SKM-1 (cell line): ENCODE data around the gene DENND1A.

Source experiments
- DNase-seq: peaks from one replicate; lab custom pipeline; 2025; ENCODE audit not compliant: unreplicated experiment; lab: John Stamatoyannopoulos, UW

DENND1A gene

DNA sequence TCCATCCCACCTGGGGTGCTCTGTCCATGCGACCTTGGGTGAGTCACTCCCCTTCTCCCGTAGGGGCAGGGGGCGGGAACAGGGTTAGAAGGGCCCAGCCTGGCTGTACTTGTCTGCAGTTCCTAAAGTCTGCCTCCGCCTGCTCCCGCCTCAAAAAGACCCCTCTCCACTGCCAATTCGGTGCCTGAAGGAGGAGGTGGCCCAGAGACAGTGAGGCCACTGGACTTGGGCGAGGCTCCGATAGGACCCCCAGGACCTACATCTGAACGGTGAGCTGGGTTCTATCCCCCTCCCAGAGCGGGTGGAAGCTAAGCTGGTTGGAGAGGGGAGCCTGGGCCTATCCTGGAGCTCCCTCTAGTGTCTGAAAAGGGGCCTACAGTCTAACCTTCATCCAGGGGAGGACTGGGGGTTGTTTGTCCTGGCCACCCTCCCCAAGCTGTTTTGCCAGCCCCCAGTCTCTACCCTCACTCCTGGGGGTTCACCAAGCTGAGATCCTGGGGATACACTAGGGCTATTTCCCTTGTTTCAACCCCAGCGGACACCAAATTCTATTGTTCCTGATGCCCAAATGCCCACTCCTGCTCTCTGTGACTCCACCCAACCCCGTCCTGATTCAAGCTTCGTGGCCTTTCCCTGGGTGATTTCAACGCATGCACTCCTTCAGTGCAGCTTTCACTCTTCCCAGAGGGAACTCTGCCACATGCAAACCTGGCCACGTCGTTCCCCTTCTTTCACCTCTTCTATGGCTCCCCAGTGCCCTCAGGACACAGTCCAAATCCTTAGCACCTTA lies 580.0 kb downstream of the DENND1A start:
- DNase-seq, result peak; percentile 38

DNA sequence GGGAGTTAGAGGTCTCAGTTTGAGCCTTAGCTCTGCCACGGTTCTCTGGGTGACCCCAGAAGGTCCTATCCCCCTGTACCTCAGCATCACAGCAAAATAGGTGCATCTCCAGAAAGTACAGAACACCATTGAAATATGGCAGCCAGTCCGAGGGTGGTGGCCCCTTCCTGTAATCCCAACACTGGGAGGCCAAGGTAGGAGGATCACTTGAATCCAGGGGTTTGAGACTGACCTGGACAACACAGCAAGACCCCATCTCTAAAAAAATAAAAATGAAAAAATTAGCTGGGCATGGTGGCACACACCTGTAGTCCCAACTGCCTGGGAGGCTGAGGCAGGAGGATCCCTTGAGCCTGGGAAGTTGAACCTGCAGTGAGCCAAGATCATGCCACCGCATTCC lies 580.9 kb downstream of the DENND1A start:
- no peak for DNase-seq

DNA sequence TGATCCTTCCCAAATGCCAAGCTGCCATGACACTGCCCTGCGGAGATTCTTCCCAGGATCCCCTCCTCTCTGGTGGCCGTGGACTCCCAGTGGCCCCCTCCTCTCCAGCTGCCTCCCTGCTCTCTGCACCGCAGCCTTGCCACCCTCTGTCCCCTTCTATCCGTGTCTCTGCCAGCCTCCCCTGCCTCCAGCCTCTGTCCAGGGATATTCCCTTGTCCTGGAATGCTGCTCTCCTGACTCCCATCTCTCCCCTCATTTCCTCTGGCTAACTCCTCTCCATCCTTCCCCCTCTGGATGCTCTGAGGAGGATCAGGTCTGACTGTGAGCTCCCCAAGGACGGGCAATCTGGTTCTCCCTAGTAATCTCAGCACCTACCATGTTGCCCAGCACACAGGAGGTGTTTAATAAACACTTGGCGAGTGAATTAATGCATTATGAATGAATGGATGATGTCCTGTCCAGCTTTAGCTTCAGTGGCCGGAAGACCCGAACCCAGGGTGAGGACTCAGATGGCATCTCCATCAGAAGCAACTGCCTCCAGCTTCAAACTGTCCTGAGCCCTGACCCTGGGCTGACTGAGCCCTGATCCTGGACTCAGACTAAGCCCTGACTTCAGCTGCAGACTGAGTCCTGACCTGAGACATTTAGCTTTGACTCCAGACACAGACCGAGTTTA lies 581.5 kb downstream of the DENND1A start:
- DNase-seq, result no peak

DNA sequence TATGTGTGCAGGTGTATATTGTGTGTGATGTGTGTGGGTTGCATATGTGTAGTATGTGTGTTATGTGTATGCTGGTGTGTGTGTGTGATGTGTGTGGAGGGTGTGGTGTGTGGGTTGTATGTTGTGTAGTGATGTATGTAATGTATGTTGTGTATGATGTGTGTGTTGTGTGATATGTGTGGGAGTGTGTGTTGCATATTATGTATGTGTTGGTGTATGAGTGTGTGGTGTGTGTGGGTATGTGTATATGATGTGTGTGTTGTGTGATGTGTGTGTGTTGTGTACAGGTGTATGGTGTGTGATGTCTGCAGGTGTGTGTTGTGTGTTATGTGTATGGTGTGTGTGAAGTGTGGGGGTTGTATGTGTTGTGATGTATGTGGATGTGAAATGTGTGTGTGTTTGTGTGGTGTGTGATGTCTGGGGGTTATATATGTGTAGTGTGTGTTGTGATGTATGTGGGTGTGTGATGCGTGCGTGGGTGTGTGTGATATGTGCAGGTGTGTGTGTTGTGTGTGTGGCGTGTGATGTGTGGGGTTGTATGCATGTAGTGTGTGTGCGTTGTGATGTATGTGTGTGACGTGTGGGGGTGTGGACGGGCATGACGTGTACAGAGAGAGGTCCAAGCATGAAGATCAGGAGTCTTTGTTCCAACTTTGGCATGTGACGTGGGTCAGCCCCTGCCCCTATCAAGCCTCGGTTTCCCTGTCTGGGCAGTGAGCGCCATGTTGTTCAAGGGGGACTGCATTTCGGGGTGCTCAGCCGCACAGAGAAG lies 582.5 kb downstream of the DENND1A start:
- no peak for DNase-seq

DNA sequence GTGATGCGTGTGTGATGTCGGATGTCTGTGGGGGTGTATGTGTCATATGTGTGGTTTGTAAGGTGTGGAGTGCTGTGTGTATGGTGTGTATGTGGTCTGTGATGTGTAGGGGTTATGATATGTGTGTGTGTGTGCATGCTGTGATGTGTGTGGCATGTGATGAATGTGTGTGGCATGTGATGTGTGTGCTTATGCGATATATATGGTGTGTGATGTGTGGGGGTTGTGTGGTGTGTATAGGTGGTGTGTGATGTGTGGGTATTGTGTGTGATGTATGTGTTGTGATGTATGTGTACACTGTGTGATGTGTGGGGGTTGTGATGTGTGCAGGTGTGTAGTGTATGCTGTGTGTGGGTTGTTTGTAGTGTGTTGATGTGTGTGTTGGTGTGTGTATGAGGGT lies 583.1 kb downstream of the DENND1A start:
- DNase-seq, result no peak

DNA sequence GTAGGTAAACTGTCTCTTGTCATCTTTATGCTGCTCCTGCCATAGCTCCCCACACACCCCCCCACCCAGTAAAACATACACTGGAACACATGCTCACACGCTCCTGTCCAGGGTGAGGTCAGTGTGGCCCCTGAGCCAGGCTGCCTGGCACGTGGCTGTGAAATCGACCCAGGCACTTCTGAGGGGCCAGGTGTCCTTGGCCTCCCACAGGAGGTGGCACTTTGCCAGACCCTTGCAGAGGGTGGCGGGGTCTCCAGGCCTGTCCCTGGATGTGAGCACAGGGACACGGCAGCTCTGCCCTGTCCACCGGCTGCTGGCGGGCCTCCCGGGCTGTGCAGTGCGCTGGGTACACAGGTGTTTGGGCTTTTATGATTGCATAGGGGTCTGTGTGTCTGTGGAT lies 583.9 kb downstream of the DENND1A start:
- no peak for DNase-seq

DNA sequence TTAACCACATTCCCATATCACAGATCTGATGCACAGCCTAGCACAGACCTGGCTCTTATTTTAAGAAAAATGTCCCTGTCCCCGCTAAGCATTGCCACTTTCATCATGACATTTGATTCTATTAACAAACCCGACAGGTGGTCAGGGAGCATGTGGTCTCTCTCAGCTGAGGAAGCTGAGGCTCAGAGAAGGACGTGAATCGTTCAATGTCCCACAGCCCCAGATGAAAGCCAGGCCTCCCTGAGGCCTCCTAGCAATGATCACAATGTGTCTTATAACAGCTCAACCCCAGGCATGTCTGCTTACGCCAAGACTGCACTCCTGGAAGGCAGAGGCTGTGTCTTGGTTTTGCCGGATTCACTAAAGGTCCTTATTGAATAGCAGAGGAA lies 584.4 kb downstream of the DENND1A start:
- no peak for DNase-seq

DNA sequence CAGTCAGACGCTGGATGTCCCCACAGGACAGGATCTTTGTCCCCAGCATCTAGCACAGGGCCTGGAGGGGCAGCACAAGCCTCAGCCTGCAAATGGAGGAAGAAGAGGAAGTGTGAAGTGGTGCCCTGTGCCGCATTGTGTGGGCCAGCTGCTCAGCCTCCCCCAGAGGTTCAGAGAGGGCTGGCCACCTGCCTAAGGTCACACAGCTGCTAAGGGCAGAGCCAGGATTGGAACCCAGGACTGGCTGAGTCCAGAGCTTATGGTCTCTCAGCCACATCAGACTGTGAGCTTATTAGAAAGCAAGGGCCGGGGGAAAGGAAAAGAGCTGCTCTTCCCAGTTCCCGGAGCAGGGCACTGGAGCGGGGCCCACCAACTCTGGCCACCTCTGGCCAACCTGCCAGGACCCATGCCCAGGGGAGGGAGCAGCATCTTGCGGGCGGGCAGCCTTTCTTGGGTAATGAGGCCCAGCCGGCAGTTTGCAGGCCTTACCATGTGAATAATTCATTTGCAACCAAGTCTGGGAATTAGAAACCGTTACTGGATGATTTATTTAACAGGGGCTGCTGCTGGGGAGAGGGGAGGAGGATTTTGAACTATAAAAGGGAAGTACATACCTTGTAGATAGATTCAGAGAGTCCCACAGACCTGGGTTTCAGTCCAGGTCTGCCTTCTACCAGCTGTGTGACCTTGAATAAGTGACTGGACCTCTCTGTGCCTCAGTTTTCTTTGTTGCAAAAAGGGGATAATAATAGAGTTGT lies 585.6 kb downstream of the DENND1A start:
- no peak for DNase-seq

DNA sequence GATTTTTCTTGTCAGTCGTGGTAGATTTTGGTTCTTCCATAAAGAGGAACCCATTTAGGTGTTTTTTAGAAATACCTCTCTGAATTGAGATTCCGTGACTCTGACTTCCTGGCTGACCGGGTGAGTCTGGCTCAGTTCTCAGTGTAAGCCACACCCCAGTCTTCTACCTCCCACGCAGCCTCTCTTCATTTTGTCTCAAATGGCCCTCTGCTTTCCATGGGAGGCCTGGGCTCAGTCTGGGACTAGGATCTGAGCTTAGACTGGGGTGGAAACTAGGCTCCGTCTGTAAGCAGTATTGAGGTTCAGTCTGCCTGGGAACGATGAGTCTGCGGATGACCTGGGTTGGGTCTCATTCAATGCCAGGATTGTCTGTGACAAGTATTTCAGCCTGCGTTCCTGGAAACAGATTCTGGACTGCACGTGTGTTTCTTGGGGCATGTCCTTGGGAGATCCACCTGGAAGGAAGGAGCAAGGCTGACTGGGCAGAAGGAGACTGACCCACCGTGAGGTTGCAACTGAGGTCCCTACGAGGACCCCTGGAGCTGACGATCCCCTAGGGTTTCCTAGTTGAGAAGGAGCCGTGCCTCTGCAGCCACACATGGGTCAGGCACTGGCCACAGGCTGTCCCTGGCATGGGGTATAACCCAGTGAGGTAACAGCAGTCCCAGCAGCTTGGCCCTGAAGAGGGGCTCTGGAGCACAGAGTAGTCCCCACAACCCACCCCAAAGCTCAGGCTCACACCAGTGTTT lies 586.3 kb downstream of the DENND1A start:
- DNase-seq, result no peak

DNA sequence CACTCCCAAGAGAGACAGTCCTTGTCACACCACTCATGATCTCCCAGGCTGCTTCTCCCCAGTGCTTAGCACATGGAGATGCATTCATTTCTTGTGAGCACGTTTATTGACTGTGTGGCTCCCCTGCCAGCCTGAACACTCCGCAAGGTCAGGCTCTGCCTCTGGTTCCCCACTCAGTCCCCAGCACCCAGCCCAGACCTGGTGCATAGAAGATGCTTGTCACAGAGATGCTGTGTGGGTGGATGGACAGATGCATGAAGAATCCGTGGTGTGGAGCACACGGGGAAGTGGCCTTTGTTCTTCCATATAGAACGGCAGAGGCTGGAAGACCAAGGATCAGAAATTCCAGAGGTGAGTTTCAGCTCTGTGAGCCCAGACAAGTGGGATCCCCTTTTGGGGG lies 587.7 kb downstream of the DENND1A start:
- DNase-seq, result no peak

DNA sequence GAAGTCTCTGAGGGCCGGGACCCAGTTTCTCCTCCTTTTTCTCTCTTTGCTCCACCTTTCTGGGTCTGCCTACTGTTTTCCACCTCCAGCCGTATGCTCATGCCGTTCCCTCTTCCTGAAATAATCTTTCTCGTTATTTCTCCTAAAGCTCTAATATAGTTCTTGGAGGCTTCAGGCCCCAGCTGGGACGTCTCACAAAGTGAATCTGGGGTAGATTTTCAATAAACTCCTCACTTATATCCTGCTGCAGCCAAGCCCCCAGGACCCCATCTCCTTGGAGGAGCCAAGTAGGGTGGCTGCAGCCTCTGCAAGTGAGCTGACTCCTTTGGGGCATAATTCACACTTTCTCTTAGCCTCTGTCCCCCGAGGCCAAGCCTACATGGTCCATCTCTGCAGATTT lies 588.1 kb downstream of the DENND1A start:
- no peak for DNase-seq

DNA sequence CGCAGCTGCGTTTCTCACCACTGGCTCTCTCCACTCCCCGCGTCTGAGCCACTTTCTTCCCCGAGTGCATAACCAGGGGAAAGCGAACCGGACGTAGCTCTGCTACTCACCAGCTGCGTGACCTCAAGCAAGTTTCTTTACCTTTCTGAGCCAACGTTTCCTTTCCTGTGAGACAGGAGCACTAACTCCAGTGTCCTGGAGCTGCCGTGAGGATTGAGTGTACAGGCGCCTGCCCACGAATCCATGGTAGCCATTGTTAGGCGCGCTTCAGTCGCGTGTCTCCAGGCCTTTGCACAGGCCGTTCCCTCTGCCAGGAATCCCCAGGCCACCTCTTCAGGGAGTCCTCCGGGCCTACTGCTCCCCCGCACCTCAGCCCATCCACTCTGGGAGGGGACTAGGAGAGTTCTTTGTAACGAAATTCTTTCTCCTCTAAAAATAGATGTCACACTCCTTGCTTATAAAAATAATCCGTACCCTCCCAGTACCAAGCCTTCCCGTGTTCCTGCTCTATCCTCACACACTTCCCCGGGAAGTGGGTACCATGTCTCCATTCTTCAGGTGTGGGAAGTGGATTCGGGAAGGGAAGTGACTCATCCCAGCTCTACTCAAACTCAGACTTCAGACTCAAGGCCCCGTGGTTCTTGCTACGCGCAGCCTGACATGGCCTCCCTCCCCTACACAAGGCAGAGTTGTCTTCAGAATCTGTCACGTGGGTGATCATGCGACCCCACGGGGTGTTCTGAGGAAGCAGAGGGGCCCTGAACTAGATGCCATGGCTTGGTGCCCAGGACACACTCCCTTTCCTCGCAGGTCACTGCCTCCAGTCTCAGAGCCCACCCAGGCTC lies 590.0 kb downstream of the DENND1A start:
- no peak for DNase-seq

DNA sequence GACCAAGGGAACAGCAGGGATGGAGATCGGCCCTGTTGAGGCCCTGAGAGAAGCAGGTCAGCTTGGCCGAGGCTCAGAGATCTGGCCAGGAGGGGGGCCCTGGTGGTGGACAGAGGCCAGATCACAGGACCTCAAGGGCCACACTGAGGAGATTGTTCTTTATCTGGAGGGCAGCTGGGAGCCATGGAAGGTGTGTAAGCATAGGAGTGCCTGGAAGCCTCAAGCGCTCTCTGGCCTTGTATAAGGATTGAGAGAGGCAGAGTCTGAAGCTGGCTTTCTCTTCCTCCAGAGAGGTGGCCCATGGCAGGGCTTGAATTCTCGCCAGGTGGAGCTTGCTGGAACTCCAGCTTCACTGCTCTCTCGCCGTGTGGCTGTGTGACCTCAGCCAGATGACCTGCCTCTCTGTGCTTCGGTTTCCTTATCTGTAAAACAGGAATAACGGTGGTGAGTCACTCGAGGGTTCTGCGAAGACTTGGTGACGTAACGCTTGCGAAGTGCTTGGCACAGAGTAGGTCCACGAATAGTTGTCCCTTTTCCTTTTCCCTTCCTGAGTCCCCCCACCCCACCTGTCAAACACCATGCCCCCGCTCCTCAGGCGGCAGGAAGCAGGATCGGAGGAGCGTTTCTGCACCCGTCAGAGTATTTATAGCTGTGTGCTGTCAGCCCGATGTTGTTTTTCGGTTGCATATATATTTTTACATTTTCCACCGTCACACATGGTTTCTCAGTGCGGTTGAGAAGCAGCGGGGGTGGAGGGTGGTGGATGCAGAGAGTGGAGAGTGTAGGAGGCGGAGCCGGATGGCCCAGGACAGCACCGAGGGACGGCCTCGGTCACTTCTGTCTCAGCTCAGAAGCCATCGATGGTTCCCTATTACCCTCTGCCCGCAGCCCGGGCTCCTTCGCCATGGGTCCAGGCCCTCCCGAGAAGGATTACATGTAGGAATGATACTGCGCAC lies 590.9 kb downstream of the DENND1A start:
- no peak for DNase-seq

DNA sequence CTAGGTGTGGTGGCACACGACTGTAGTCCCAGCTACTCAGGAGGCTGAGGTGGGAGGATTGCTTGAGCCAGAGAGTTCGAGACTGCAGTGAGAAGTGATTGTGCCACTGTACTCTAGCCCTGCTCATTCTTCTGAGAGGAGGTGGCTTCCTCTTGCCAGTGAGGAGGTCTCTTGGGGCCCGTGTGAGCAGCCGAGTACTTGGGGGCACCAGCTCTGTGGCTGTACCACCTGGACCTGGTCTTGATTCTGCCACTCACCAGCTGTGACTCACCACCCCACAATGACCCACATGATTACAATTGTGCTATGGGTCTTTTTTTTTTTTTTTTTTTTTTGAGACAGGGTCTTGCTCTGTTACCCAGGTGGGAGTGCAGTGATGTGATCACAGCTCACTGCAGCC lies 592.0 kb downstream of the DENND1A start:
- DNase-seq, result no peak

DNA sequence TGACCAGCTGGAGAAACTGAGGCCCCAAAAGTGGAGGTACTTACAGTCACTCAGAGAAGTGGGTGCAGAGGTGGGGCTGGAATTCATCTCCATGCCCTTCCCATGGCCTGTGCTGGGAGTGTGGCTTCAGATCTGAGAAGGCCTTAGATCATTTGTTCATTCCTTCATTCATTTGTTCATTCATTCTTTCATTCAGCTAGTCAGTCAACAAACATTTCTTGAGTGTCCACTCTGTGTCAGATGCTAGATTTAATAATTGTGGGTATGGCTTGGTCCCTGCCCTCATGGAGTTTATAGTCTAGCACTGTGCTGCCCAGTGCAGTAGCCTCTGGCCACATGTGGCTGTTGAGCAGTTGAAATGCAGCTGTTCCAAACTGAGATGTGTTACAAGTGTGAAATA lies 593.0 kb downstream of the DENND1A start:
- no peak for DNase-seq

DNA sequence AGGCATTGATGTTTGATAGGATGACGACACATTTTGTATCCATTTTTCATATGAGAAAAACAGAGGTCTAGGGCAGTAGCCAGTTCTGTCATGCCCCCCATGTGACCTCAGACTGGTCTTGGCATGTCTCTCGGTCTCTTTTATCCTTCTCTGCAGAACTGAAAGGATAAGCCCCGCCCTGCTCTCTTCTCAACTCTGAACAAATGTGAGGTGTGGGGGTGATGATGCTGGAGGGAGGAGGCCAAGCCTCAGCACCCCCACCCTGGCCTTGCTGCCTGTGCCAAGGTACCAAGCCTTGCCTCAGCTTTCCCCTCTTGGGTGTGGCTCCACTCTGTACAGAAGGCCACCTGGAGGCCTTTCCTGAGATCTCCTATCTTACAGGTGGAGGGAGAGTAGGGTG lies 593.5 kb downstream of the DENND1A start:
- no peak for DNase-seq

DNA sequence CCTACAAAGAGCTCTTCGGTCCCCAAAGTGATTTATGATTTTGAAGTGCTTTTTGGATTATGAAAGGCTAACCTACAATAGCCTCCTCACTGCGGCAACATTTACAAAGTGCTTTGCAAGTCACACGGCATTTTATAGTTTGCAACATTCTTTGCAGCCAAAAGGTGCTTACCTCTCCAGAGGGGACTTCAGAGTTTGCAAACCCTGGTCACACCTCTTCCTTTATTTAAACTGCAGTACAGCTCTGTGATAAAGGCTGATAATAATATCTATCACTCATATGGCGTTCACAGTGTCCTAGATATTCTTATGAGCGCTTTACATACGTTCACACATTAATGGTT lies 594.0 kb downstream of the DENND1A start:
- DNase-seq, result no peak

DNA sequence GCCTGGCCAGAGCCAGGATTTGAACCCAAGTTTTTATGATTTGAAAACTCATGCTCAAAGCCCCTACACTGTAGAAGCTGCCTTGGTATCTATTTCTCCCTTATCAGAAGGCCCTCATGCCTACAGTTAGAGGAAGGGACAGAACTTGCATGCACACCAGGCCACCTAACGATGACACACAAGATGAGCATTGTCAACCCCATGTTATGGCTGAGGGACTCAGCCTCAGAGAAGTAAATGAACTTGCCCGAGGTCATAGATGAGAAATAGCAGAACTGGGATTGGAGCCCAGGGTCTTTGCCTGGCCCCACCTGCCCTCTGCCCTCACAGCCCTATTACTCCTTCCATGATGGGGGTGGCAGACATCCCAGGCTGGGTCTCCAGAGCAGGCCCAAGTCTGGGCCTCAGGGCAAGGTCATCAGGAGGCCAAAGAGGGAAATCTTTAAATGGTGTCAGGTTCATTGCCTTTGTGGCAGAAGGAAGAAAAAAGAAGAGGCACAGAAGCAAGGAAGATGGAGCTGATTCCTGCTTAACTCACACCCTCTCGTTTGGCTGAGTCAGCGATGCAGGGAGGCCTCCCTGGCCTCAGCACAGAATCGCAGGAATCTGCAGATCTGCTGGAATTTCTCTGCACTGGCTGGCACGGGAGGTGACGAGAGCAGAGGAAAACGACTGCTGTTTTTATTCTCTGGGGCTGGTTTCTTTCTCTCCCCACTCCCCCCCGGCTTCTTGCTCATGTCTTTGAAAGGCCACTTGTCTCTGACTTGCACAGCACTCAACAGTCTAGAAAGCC lies 594.5 kb downstream of the DENND1A start:
- DNase-seq, result no peak
